IPS-15b (cell line): ENCODE data around the gene PTK6.
"Not testable (repeated sequence)": the region's sequence is repeated elsewhere in the genome, so short reads cannot be mapped to it uniquely, and the experiment has no call there.

Experiments used
- H3K27me3 ChIP-seq: one replicate; pipeline ENCODE4 v1.6.1; 2013; ENCODE audit warnings: low read length; ENCODE audit not compliant: control insufficient read depth, insufficient read depth
- H3K36me3 ChIP-seq: one replicate; pipeline ENCODE4 v1.6.1; 2013; ENCODE audit warnings: low read length; ENCODE audit not compliant: control insufficient read depth, insufficient read depth
- H3K4me1 ChIP-seq: one replicate; pipeline ENCODE4 v1.6.1; 2013; ENCODE audit warnings: mild to moderate bottlenecking, low read length; ENCODE audit not compliant: control insufficient read depth, insufficient read depth
- H3K4me3 ChIP-seq: one replicate; pipeline ENCODE4 v1.5.1; 2013; ENCODE audit warnings: low read depth, low read length
- H3K9ac ChIP-seq: one replicate; pipeline ENCODE4 v1.6.1; 2013; ENCODE audit warnings: low read depth, mild to moderate bottlenecking, low read length
- H3K9me3 ChIP-seq: one replicate; pipeline ENCODE4 v1.6.1; 2013; ENCODE audit warnings: mild to moderate bottlenecking, low read length; ENCODE audit not compliant: control insufficient read depth, insufficient read depth

Gene PTK6

GRCh38 chr20:63522981-63523611, 14.1 kb downstream of the PTK6 start:
- Histone ChIP-seq H3K4me1 (no peaks in the 10 kb centered on the region), H3K36me3 (peaks cover 19% of the 10 kb centered on the region), H3K4me3 (no peak overlapping the region), H3K9me3 (no peaks in the 10 kb centered on the region), H3K9ac (no peak overlapping the region), H3K27me3 (no peaks in the 10 kb centered on the region)

- H3K4me1 ChIP-seq, result no peaks in the 10 kb centered on the region
Observed at GRCh38 chr20:63522091-63522868, 14.9 kb downstream of the PTK6 start.

GRCh38 chr20:63521602-63522001, 15.6 kb downstream of the PTK6 start:
- H3K4me1 ChIP-seq, result no peaks in the 10 kb centered on the region
- no peaks in the 10 kb centered on the region for H3K9me3 ChIP-seq
- H3K27me3 ChIP-seq, result no peaks in the 10 kb centered on the region
- H3K36me3 ChIP-seq, result peaks cover 19% of the 10 kb centered on the region
- H3K4me3 ChIP-seq, result peak overlapping the region; percentile 84
- H3K9ac ChIP-seq, result peak overlapping the region; percentile 83

More at GRCh38 chr20:63522091-63522868, 14.9 kb downstream of the PTK6 start:
- H3K9me3 ChIP-seq, result no peaks in the 10 kb centered on the region
- H3K27me3 ChIP-seq, result no peaks in the 10 kb centered on the region
- H3K36me3 ChIP-seq, result peaks cover 19% of the 10 kb centered on the region
- H3K4me3 ChIP-seq, result peak overlapping the region; percentile 37
- no peak overlapping the region for H3K9ac ChIP-seq

GRCh38 chr20:63520934-63521601, 16.1 kb downstream of the PTK6 start:
- no peaks in the 10 kb centered on the region for H3K4me1 ChIP-seq
- H3K9me3 ChIP-seq, result no peaks in the 10 kb centered on the region
- H3K27me3 ChIP-seq, result no peaks in the 10 kb centered on the region
- H3K36me3 ChIP-seq, result peaks cover 19% of the 10 kb centered on the region
- H3K9ac ChIP-seq, result peak overlapping the region; percentile 83
- peak overlapping the region; percentile 84 for H3K4me3 ChIP-seq

- H3K27me3 ChIP-seq, result no peaks in the 10 kb centered on the region
Observed at GRCh38 chr20:63520504-63520933, 16.7 kb downstream of the PTK6 start, which contains the start of gene PPDPF. Gene PPDPF (plus strand): TSS chr20:63520765. CDS start chr20:63521309, 544 bp downstream.

GRCh38 chr20:63519668-63520503, 17.3 kb downstream of the PTK6 start:
- no peaks in the 10 kb centered on the region for H3K27me3 ChIP-seq
- peak overlapping the region; percentile 84 for H3K4me3 ChIP-seq
- no peaks in the 10 kb centered on the region for H3K4me1 ChIP-seq
- peaks cover 19% of the 10 kb centered on the region for H3K36me3 ChIP-seq
- no peak overlapping the region for H3K9ac ChIP-seq
- no peaks in the 10 kb centered on the region for H3K9me3 ChIP-seq

More at GRCh38 chr20:63520504-63520933, 16.7 kb downstream of the PTK6 start, which contains the start of gene PPDPF:
- H3K4me3 ChIP-seq, result peak within 1 kb of the TSS; percentile 84
- no peaks in the 10 kb centered on the region for H3K9me3 ChIP-seq
- no peaks in the 10 kb centered on the region for H3K4me1 ChIP-seq
- peaks cover 19% of the 10 kb centered on the region for H3K36me3 ChIP-seq
- H3K9ac ChIP-seq, result peak within 1 kb of the TSS; percentile 83

- Histone ChIP-seq H3K9ac (no peak overlapping the region), H3K27me3 (no peaks in the 10 kb centered on the region), H3K36me3 (peaks cover 19% of the 10 kb centered on the region), H3K4me1 (no peaks in the 10 kb centered on the region), H3K9me3 (no peaks in the 10 kb centered on the region), H3K4me3 (peak overlapping the region; percentile 84)
Observed at GRCh38 chr20:63518946-63519667, 18.1 kb downstream of the PTK6 start.

GRCh38 chr20:63518351-63518861, 18.8 kb downstream of the PTK6 start:
- no peaks in the 10 kb centered on the region for H3K4me1 ChIP-seq
- H3K9ac ChIP-seq, result no peak overlapping the region
- no peaks in the 10 kb centered on the region for H3K27me3 ChIP-seq
- H3K4me3 ChIP-seq, result no peak overlapping the region
- peaks cover 17% of the 10 kb centered on the region for H3K36me3 ChIP-seq
- no peaks in the 10 kb centered on the region for H3K9me3 ChIP-seq

- Histone ChIP-seq H3K9ac (no peak overlapping the region), H3K4me3 (no peak overlapping the region), H3K4me1 (no peaks in the 10 kb centered on the region), H3K36me3 (peaks cover 12% of the 10 kb centered on the region), H3K27me3 (no peaks in the 10 kb centered on the region), H3K9me3 (no peaks in the 10 kb centered on the region)
Observed at GRCh38 chr20:63517376-63518309, 19.5 kb downstream of the PTK6 start.

GRCh38 chr20:63514520-63514919, 22.7 kb downstream of the PTK6 start:
- H3K36me3 ChIP-seq, H3K4me3 ChIP-seq, H3K9ac ChIP-seq, H3K4me1 ChIP-seq, H3K9me3 ChIP-seq, H3K27me3 ChIP-seq: not testable (repeated sequence)
